HG02798 (cell line): ENCODE data around the gene ADGRF5.
"Not testable (repeated sequence)": the region's sequence is repeated elsewhere in the genome, so short reads cannot be mapped to it uniquely, and the experiment has no call there.

ENCODE experiments used
- ATAC-seq: cut with Tn5 transposase; IDR thresholded peaks from one replicate; pipeline ENCODE4 v1.9.1; 2021; ENCODE audit warnings: mild to moderate bottlenecking; ENCODE audit not compliant: unreplicated experiment, poor library complexity

Gene ADGRF5

GRCh38 chr6:46894433-46894832 is 27.3 kb downstream of the ADGRF5 start:
- no peak for ATAC-seq

DNA sequence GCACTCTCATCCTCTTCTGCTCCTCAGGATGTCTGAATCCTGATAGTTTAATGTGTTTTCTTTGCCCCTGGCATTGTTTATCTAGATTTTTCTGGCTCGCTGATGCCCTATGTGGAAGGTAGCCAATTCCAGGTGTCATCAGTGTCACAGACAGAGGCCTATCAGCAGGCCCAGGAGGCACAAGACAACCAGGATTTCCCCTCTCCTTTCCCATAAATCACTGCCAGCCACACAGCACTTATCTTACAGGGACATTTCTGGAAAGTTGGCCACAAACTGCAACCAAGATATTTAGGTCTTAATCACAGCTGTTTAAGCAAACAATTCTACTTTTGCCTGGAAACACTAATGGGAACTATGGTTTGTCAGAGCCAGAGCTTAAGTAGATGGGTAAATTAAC is 28.1 kb downstream of the ADGRF5 start:
- no peak for ATAC-seq

GRCh38 chr6:46891252-46891795 is 30.4 kb downstream of the ADGRF5 start:
- ATAC-seq, result no peak

- ATAC-seq, result no peak
Observed at GRCh38 chr6:46888578-46888977, 33.2 kb downstream of the ADGRF5 start.

DNA sequence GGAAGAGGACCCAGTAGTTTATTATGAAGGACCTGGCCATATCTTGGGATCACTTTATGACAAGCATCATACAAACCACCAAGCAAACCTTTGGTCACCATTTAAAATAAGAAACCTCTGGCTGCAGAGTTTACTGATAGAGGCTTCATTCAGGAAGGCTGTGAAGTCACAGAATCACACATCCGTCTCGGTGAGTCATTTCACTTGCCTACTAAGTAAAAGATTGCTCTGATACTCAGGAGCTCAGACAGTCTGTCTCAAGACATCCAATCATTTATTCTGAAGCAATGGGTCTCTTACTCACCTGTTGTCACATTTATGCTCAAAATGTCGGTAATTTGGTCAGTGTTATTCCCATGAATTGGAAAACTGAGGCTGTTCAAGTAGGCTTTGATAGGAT is 33.7 kb downstream of the ADGRF5 start:
- no peak for ATAC-seq

DNA sequence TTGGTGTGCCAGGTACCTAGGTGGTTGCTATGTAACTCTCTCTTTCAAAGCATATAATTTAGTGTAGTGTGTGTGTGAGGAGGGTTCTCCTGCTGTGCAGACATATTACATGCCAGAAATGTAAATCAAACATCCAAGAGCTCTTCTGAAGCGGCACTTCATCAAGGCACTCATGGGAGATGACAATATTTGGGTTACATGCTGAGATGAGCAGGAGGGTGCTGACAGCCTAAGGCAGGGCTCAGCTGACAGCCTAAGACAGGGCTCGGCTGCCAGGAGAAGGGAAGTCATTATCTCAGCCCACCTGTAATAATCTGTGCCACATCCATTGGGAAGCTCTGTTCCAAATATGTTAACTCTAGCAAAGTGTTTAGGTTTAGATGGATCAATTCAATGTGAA is 39.1 kb downstream of the ADGRF5 start:
- ATAC-seq, result no peak

DNA sequence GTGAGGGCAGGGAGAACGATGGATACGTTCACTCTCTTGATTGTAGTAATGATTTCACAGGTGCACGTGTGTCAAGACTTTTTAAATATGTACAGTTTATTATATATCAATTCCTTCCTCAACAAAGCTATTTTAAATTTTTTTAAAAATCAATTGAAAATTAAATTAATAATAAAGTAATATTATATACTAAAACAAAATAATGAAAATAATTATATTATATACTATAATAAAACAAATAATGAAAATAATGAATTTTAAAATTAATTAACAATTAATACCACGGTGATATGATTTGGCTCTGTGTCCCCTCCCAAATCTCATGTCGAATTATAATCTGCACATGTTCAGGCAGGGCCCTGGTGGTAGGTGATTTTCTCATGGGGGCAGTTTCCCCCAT is 42.7 kb downstream of the ADGRF5 start:
- no peak for ATAC-seq

DNA sequence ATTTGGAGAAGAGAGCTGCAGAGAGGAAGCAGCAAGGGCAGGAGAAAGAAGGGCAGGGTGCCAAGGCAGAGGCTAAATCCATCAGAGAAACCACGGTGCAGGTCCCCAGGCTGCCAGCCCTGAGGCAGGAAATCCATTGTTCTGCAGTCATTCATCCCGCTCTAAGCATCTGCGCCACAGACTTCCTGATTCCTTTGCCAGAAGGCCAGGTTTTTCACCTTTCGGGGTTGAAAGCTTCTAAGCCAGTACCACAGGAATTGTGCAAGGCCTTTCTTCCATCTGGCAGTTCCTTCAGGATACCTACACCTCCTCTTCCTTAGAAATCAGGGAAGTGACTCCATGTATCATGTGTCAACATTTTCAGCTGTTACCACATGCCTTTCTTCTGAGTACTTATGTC is 45.6 kb downstream of the ADGRF5 start:
- ATAC-seq, result no peak

DNA sequence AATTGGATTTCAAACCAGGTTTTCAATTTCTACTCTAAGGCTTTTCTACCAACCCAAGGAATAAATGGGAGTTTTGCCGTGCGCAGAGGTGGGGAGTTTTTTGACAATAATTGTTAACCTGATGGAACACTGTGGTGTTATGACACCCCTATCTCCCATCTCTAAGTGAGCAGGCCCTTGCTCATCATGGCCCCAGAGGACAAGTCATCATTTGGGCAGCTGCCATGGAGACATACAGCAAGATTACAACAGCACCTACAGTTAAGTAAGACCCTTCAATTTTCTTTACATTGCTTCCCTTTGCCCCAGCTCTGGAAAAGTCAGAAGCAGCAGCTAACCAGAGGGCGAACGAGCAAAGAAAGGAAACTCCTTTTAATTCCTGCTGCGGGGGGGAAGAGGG is 54.3 kb downstream of the ADGRF5 start:
- ATAC-seq, result no peak

GRCh38 chr6:46865221-46865620 is 56.5 kb downstream of the ADGRF5 start:
- no peak for ATAC-seq

- no peak for ATAC-seq
Observed at GRCh38 chr6:46863791-46864190, 57.9 kb downstream of the ADGRF5 start.

DNA sequence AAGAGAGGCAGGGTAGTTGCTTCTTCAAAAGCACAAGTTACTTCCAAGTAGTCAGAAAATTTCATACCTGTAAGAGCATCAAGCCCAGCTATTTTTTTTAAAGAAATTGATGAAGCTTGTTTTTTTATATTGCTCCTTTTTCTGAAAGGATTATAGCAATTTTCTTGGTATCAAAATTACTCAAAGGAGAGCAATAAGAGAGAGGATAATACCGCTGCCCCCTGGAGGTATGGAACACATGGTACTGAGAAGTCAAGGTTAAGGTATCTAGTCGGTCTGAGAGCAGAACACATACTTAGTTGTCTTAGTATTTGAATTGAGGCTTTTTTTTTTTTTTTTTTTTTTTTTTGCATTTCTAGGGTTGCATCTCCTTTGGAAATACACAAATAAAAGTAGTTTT is 59.4 kb downstream of the ADGRF5 start:
- ATAC-seq, result no peak

GRCh38 chr6:46855966-46856365 is 65.8 kb downstream of the ADGRF5 start:
- peak; percentile 41 for ATAC-seq

DNA sequence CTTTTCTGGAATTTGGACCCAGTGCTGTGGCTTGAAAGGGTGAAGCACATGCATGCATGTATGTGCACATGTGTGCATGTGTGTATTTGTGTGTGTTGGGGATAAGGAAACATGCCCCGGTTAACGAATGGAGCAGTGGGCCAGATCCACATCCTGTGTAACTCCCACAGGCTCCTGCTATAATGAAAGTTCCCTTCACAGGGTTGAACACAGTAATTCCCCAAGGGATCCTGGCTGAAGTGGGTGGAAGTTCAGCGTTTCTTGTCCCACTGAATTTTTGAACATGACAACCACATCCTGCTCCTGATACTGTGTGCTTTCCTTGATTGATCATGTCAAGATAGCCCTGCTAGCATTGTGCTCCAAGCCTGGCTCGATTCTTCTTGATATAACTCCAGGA is 70.2 kb downstream of the ADGRF5 start:
- not testable (repeated sequence) for ATAC-seq

GRCh38 chr6:46850792-46851191 is 70.9 kb downstream of the ADGRF5 start:
- ATAC-seq, result no peak

DNA sequence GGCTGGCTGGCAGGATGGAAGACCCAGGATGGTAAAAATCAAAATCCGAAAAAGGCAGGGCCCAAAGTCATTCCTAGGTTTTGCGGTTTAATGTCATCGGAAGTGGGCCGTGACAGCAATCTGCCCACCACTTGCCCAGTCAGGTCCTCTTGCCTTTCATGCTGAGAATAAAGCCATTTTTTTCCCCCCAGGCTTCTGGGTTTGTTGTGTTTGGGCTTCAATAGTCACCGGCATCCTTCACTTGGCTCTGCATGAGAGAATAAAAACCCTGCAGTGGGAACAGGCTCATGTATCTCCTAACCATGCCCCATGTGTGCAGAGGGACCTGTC is 72.4 kb downstream of the ADGRF5 start:
- ATAC-seq, result peak; percentile 3

- ATAC-seq, result peak; percentile 92
Observed at GRCh38 chr6:46848684-46849360, 72.9 kb downstream of the ADGRF5 start.

- ATAC-seq, result no peak
Observed at GRCh38 chr6:46845126-46845525, 76.6 kb downstream of the ADGRF5 start.

DNA sequence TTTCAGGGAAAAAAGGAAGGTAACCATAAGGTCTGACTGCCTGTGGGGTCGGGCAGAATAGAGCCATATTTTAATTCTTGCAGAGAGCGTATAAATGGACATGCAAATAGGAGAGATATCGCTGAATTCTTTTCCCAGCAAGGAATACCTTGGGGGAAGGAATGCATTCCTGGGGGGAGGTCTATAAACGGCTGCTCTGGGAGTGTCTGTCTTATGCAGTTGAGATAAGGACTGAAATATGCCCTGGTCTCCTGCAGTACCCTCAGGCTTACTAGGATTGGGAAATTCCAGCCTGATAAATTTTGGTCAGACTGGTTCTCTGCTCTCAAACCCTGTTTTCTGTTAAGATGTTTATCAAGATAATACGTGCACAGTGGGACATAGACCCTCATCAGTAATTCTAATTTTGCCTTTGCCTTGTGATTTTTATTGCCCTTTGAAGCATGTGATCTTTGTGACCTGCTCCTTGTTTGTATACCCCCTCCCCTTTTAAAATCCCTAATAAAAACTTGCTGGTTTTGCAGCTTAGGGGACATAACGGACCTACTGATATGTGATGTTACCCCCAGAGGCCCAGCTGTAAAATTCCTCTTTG is 79.4 kb downstream of the ADGRF5 start:
- ATAC-seq, result not testable (repeated sequence)

- no peak for ATAC-seq
Observed at GRCh38 chr6:46838033-46838432, 83.7 kb downstream of the ADGRF5 start.

- ATAC-seq, result not testable (repeated sequence)
Observed at GRCh38 chr6:46834991-46835390, 86.7 kb downstream of the ADGRF5 start.

GRCh38 chr6:46834257-46834916 is 87.4 kb downstream of the ADGRF5 start:
- ATAC-seq, result not testable (repeated sequence)
